Hepatocyte (in vitro differentiated cells): Measurements from ENCODE around the gene MTA1.

ENCODE experiments used
- CTCF ChIP-seq: fragments of 200-600 bp; sonication (generic); IDR thresholded peaks from 2 replicates; pipeline ENCODE4 v1.5.1; 2016; ENCODE audit warnings: antibody characterized with exemption, mild to moderate bottlenecking; ENCODE audit not compliant: poor library complexity
- EZH2 ChIP-seq: fragments of 200-600 bp; sonication (generic); IDR thresholded peaks from 2 replicates; pipeline ENCODE4 v1.6.1; 2016; ENCODE audit warnings: antibody characterized with exemption, mild to moderate bottlenecking, borderline replicate concordance

DNA sequence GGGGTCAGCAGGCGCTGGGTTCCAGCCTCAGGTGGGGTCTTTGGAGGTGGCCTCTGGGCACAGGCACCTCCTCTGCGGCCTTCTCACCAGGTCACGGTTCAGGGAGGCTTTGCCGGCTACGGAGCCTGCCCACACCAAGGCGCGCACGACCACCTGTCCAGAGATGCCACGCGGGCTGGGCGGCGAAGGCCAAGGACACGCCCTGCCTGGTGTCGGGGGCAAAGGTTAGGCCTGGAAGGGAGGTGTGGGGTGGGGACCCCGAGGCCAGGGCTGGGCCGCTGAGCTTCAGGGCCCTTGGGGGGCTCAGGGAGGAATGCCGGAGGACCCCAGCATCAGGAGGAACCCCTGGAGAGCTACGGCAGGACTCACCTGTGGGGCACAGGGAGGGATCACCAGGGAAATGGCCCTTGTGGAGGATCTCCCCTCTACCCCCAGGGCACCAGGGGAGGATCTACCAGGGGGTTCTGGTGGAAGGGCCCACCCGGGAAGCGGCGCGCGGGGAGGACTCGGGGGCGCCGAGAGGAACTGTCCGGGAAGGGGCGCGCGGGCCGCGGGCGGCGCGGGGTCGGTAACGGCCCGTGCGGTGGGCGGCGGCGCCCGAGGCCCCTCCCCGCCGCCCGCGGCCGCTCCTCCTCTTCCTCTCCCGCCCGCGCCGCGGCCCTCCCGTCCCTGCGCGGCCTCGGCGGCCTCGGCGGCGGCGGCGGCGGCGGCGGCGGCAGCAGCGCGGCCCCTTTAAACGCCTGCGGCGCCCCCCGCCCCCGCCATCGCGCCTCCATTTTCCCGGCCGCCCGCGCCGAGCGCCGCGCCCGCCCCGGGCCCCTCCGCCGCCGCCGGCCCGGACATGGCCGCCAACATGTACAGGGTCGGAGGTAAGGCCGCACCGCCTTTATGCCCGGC is at the start of gene MTA1:
- TF ChIP-seq CTCF (no peak), EZH2 (no peak)
